ENCODE measurements around the gene NRP1.

Gene NRP1

GRCh38 chr10:33183655-33184054 is 150.8 kb downstream of the NRP1 start:
- peak; percentile 55 for DNase-seq (ENCODE audit: low read depth)

GRCh38 chr10:33180921-33181320 is 153.5 kb downstream of the NRP1 start:
- DNase-seq (ENCODE audit: low read depth), result no peak

GRCh38 chr10:33180390-33180789 is 154.1 kb downstream of the NRP1 start:
- no peak for DNase-seq (ENCODE audit: low read depth)

- DNase-seq (ENCODE audit: low read depth), result no peak
Measured at GRCh38 chr10:33179067-33179466, 155.4 kb downstream of the NRP1 start.

GRCh38 chr10:33178026-33178755 is 156.3 kb downstream of the NRP1 start:
- DNase-seq (ENCODE audit: low read depth), result no peak

GRCh38 chr10:33176688-33177087 is 157.8 kb downstream of the NRP1 start:
- DNase-seq (ENCODE audit: low read depth), result no peak

- DNase-seq (ENCODE audit: low read depth), result no peak
Measured at GRCh38 chr10:33174674-33175434, 159.6 kb downstream of the NRP1 start.

GRCh38 chr10:33165911-33166310 is 168.6 kb downstream of the NRP1 start:
- DNase-seq (ENCODE audit: low read depth), result no peak

GRCh38 chr10:33164060-33164709 is 170.3 kb downstream of the NRP1 start:
- no peak for DNase-seq (ENCODE audit: low read depth)

- no peak for DNase-seq (ENCODE audit: low read depth)
Measured at GRCh38 chr10:33162248-33162575, 172.3 kb downstream of the NRP1 start.

- DNase-seq (ENCODE audit: low read depth), result no peak
Measured at GRCh38 chr10:33161550-33162247, 172.8 kb downstream of the NRP1 start.

- no peak for DNase-seq (ENCODE audit: low read depth)
Measured at GRCh38 chr10:33160151-33160550, 174.3 kb downstream of the NRP1 start.

GRCh38 chr10:33157103-33157502 is 177.4 kb downstream of the NRP1 start:
- DNase-seq (ENCODE audit: low read depth), result no peak

GRCh38 chr10:33155720-33156638 is 178.5 kb downstream of the NRP1 start:
- DNase-seq (ENCODE audit: low read depth), result peak; percentile 61

GRCh38 chr10:33154590-33154989 is 179.9 kb downstream of the NRP1 start:
- DNase-seq (ENCODE audit: low read depth), result peak; percentile 76

GRCh38 chr10:33153968-33154327 is 180.5 kb downstream of the NRP1 start:
- DNase-seq (ENCODE audit: low read depth), result no peak

- no peak for DNase-seq (ENCODE audit: low read depth)
Measured at GRCh38 chr10:33153251-33153967, 181.1 kb downstream of the NRP1 start.

GRCh38 chr10:33152750-33153149 is 181.7 kb downstream of the NRP1 start:
- no peak for DNase-seq (ENCODE audit: low read depth)

- DNase-seq (ENCODE audit: low read depth), result no peak
Measured at GRCh38 chr10:33152146-33152545, 182.3 kb downstream of the NRP1 start.

GRCh38 chr10:33151344-33151864 is 183.1 kb downstream of the NRP1 start:
- no peak for DNase-seq (ENCODE audit: low read depth)

GRCh38 chr10:33150889-33151288 is 183.6 kb downstream of the NRP1 start:
- no peak for DNase-seq (ENCODE audit: low read depth)

Data from GM04503 (cell line).